Liver (tissue), 3 donors: ENCODE data around the gene DROSHA.

Source experiments
- ATF3 ChIP-seq: IDR thresholded peaks from 2 replicates; pipeline ENCODE4 v1.6.1; 2016; ENCODE audit warnings: antibody characterized with exemption
- CTCF ChIP-seq: fragments of 150-350 bp; IDR thresholded peaks from 2 replicates; pipeline ENCODE4 v1.5.1; 2017; ENCODE audit warnings: improper control_type of control experiment, low read depth, low read length; ENCODE audit not compliant: missing input control
- EGR1 ChIP-seq, 2 donors: IDR thresholded peaks; 2 replicates each; pipeline ENCODE4 v1.6.1; 2016 to 2018; ENCODE audit warnings: antibody characterized with exemption in 2 of 2, low read depth in 2 of 2
- FOXA1 ChIP-seq: IDR thresholded peaks from 2 replicates; pipeline ENCODE4 v1.6.1; 2016; ENCODE audit warnings: antibody characterized with exemption
- GABPA ChIP-seq, 2 donors: IDR thresholded peaks in 1 of 2; conservative IDR thresholded peaks in 1 of 2; 2 replicates each; pipeline ENCODE4 v1.6.1; 2016; ENCODE audit warnings: antibody characterized with exemption in 2 of 2, mild to moderate bottlenecking in 1 of 2, moderate library complexity in 1 of 2
- JUND ChIP-seq, 2 donors: IDR thresholded peaks; 2 replicates each; pipeline ENCODE4 v1.6.1; 2016; ENCODE audit warnings: antibody characterized with exemption in 2 of 2
- MAX ChIP-seq: IDR thresholded peaks from 2 replicates; pipeline ENCODE4 v1.6.1; 2016; ENCODE audit warnings: antibody characterized with exemption
- RAD21 ChIP-seq, 2 donors: IDR thresholded peaks; 2 replicates each; pipeline ENCODE4 v1.6.1; 2016; ENCODE audit warnings: antibody characterized with exemption in 2 of 2, mild to moderate bottlenecking in 2 of 2
- REST ChIP-seq: IDR thresholded peaks from 2 replicates; pipeline ENCODE4 v1.6.1; 2016; ENCODE audit warnings: antibody characterized with exemption, mild to moderate bottlenecking
- RXRA ChIP-seq, 2 donors: IDR thresholded peaks; 2 replicates each; pipeline ENCODE4 v1.6.1; 2017 to 2018; ENCODE audit warnings: antibody characterized with exemption in 2 of 2, mild to moderate bottlenecking in 1 of 2
- SP1 ChIP-seq: IDR thresholded peaks from 2 replicates; pipeline ENCODE4 v1.6.1; 2018; ENCODE audit warnings: antibody characterized with exemption, mild to moderate bottlenecking
- TAF1 ChIP-seq: conservative IDR thresholded peaks from 2 replicates; pipeline ENCODE4 v1.6.1; 2016; ENCODE audit warnings: antibody characterized with exemption, mild to moderate bottlenecking
- YY1 ChIP-seq: IDR thresholded peaks from 2 replicates; pipeline ENCODE4 v1.6.1; 2016; ENCODE audit warnings: antibody characterized with exemption, mild to moderate bottlenecking
- ZBTB33 ChIP-seq: IDR thresholded peaks from 2 replicates; pipeline ENCODE4 v1.6.1; 2016; ENCODE audit warnings: antibody characterized with exemption
- donor health status: healthy.
- donor health status: healthy.

GRCh38 chr5:31477971-31478370 is 53.9 kb downstream of the DROSHA start:
- TF ChIP-seq CTCF (no peak), REST (no peak), GABPA (IDR thresholded peaks at IDR 0.05 in 1 of 2, conservative IDR thresholded peaks at IDR 0.05 in 1 of 2) (no peak), RAD21 (IDR thresholded peaks at IDR 0.05) (no peak), SP1 (no peak), FOXA1 (no peak), JUND (IDR thresholded peaks at IDR 0.05) (no peak), TAF1 (no peak), RXRA (IDR thresholded peaks at IDR 0.05) (no peak), ATF3 (no peak), ZBTB33 (no peak), MAX (no peak), EGR1 (IDR thresholded peaks at IDR 0.05; ENCODE audit: low read depth in 2 of 2) (no peak), YY1 (no peak)
